Measurements from ENCODE around the gene NUDCD2. TPM values are rescaled to one million over a fixed set of nuclear protein-coding genes. Genes with fewer than 3 reads are reported as not detected.
A peak's percentile ranks its signal among the peaks of the same experiment; 100 is the strongest.

The NUDCD2 gene
- polyA plus RNA-seq, 3 donors, result 3.4 to 23.6 (median 22.0) TPM

DNA sequence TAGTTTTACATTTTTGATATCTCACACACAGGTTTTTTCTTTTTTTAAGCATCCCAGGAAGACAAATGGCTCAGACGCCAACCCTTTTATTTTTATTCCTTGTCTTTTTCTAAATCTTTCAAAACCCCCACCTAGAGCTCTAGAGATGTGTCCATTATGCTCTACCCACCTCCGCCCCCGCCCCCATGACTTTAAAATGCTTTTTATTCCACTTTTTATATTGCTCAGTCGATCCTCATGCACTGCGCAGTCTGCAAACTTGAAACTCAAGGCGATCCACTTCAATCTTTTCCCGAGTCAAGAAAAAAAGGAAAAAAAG lies 45.1 kb upstream of the NUDCD2 start:
- H3K9me3 Mint-ChIP-seq, result no peaks in the 10 kb centered on the region
- H3K4me1 Mint-ChIP-seq, result peaks cover 55% of the 10 kb centered on the region
- H3K4me2 ChIP-seq (replicated peaks; ENCODE audit: extremely low read depth, low read length, poor library complexity, severe bottlenecking), result peak overlapping the region; percentile 89
- peak overlapping the region; percentile 95 for H3K9ac ChIP-seq (ENCODE audit: insufficient read depth, low read length, poor library complexity, severe bottlenecking)
- H3K4me1 ChIP-seq (ENCODE audit: control insufficient read depth in 1 of 2, insufficient read depth in 2 of 2, low read length in 2 of 2), result peaks cover 39 to 62% of the 10 kb centered on the region in 2 donors
- DNase-seq, result no peak
- peak overlapping the region; percentile 89 to 96 for H3K27ac ChIP-seq (ENCODE audit: low read depth in 1 of 2, low read length in 2 of 2)
- no peaks in the 10 kb centered on the region for H3K27me3 ChIP-seq (ENCODE audit: control insufficient read depth in 2 of 2, insufficient read depth in 2 of 2, low read length in 2 of 2)
- H2AFZ ChIP-seq (ENCODE audit: insufficient read depth, low read depth, low read length, poor library complexity, severe bottlenecking), result peak overlapping the region; percentile 92
- no peaks in the 10 kb centered on the region for H3K36me3 Mint-ChIP-seq
- H3K79me2 ChIP-seq (ENCODE audit: insufficient read depth, low read length), result peaks cover 52% of the 10 kb centered on the region
- peak overlapping the region; percentile 89 to 97 for H3K4me3 Mint-ChIP-seq
- peaks cover 19% of the 10 kb centered on the region for H4K20me1 ChIP-seq (ENCODE audit: insufficient read depth, low read length)
- H3K27me3 Mint-ChIP-seq (ENCODE audit: low read depth in 3 of 3), result peaks cover 0 to 2% (median 0%) of the 10 kb centered on the region in 3 donors
- intact Hi-C loops (cut with micrococcal nuclease), result loop anchor here (2.0 kb wide), 2 partner anchors 44 to 68 kb away; partner anchors contain the start of genes HMMR (in 2 of the 2), NUDCD2 (in 2 of the 2) and CCNG1 (in 1 of the 2)
- peak overlapping the region; percentile 94 to 99 (median 97) for H3K27ac Mint-ChIP-seq
- H3K4me3 ChIP-seq (replicated peaks in 1 of 3; ENCODE audit: low read depth in 2 of 3, low read length in 3 of 3), result peak overlapping the region; percentile 62 to 99 (median 97)
- 0% methylated on average over 3 of the region's 7 CpGs for whole genome bisulfite sequencing (ENCODE audit: insufficient coverage)
- no peaks in the 10 kb centered on the region for H3K9me3 ChIP-seq (replicated peaks in 1 of 2; ENCODE audit: control insufficient read depth in 1 of 2, insufficient read depth in 1 of 2, low read length in 2 of 2)
- H3K36me3 ChIP-seq (replicated peaks in 1 of 2; ENCODE audit: control insufficient read depth in 1 of 2, insufficient read depth in 2 of 2, low read length in 2 of 2), result no peaks in the 10 kb centered on the region
- TF ChIP-seq, protein P1, sequence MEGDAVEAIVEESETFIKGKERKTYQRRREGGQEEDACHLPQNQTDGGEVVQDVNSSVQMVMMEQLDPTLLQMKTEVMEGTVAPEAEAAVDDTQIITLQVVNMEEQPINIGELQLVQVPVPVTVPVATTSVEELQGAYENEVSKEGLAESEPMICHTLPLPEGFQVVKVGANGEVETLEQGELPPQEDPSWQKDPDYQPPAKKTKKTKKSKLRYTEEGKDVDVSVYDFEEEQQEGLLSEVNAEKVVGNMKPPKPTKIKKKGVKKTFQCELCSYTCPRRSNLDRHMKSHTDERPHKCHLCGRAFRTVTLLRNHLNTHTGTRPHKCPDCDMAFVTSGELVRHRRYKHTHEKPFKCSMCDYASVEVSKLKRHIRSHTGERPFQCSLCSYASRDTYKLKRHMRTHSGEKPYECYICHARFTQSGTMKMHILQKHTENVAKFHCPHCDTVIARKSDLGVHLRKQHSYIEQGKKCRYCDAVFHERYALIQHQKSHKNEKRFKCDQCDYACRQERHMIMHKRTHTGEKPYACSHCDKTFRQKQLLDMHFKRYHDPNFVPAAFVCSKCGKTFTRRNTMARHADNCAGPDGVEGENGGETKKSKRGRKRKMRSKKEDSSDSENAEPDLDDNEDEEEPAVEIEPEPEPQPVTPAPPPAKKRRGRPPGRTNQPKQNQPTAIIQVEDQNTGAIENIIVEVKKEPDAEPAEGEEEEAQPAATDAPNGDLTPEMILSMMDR (IDR thresholded peaks at IDR 0.05), result no peak

DNA sequence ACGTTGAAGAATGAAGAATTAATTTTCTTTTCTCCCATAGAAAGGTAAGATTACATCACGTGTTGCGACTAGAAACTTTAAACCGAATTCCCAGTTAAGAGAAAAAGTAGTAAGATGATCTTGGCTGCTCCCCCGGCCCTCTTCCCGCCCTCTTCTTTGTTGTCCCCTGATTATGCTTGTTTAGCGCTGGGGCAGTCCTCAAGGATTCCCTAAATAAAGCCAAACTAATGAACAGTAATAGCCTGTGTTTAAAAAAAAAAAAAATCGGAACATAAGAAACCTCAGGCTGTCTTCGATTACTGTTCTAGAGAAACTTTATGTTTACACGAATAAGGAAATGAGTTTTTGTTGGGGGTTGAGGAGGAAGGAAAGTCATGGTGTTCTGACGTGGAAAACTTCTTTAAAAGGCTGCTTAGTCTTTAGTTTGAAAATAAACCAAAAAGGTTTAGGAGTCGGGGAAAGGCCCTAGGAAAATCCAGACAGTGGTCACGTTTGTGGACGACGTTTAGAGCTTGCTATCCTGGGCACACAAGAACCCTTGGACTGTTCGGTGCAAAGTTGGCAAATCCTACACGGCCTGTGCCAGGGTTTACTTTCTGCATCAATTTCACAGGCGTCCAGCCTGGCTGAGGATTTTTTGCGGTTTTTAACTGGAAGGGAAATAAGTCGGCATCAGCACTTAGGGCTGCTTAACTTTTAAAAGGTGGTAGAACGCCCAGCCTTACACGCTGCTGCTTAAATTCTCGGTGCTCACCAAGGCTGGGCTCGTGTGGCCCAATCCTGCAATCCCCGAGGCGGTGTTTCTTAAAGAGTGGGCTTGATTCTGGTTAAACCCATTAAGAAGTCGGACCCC lies 44.4 kb upstream of the NUDCD2 start:
- H3K27me3 ChIP-seq (ENCODE audit: control insufficient read depth in 2 of 2, insufficient read depth in 2 of 2, low read length in 2 of 2), result no peaks in the 10 kb centered on the region
- H3K4me2 ChIP-seq (replicated peaks; ENCODE audit: extremely low read depth, low read length, poor library complexity, severe bottlenecking), result peak overlapping the region; percentile 89
- H3K9me3 Mint-ChIP-seq, result no peaks in the 10 kb centered on the region
- H3K79me2 ChIP-seq (ENCODE audit: insufficient read depth, low read length), result peaks cover 45% of the 10 kb centered on the region
- TF ChIP-seq, protein P1 (IDR thresholded peaks at IDR 0.05), result no peak
- H3K9ac ChIP-seq (ENCODE audit: insufficient read depth, low read length, poor library complexity, severe bottlenecking), result peak overlapping the region; percentile 95
- peak overlapping the region; percentile 92 for H2AFZ ChIP-seq (ENCODE audit: insufficient read depth, low read depth, low read length, poor library complexity, severe bottlenecking)
- peaks cover 49% of the 10 kb centered on the region for H3K4me1 Mint-ChIP-seq
- H3K4me1 ChIP-seq (ENCODE audit: control insufficient read depth in 1 of 2, insufficient read depth in 2 of 2, low read length in 2 of 2), result peaks cover 39 to 57% of the 10 kb centered on the region in 2 donors
- 0% methylated on average over 19 of the region's 27 CpGs for WGBS (ENCODE audit: insufficient coverage)
- peak; percentile 27 to 79 (median 30) for DNase-seq
- H4K20me1 ChIP-seq (ENCODE audit: insufficient read depth, low read length), result peaks cover 12% of the 10 kb centered on the region
- peak overlapping the region; percentile 62 to 99 (median 97) for H3K4me3 ChIP-seq (replicated peaks in 1 of 3; ENCODE audit: low read depth in 2 of 3, low read length in 3 of 3)
- no peaks in the 10 kb centered on the region for H3K36me3 Mint-ChIP-seq
- peaks cover 0 to 2% (median 0%) of the 10 kb centered on the region in 3 donors for H3K27me3 Mint-ChIP-seq (ENCODE audit: low read depth in 3 of 3)
- no peaks in the 10 kb centered on the region for H3K9me3 ChIP-seq (replicated peaks in 1 of 2; ENCODE audit: control insufficient read depth in 1 of 2, insufficient read depth in 1 of 2, low read length in 2 of 2)
- no peaks in the 10 kb centered on the region for H3K36me3 ChIP-seq (replicated peaks in 1 of 2; ENCODE audit: control insufficient read depth in 1 of 2, insufficient read depth in 2 of 2, low read length in 2 of 2)
- peak overlapping the region; percentile 94 to 99 (median 97) for H3K27ac Mint-ChIP-seq
- peak overlapping the region; percentile 89 to 96 for H3K27ac ChIP-seq (ENCODE audit: low read depth in 1 of 2, low read length in 2 of 2)
- H3K4me3 Mint-ChIP-seq, result peak overlapping the region; percentile 89 to 97
- intact Hi-C loops (cut with micrococcal nuclease), result loop anchor here (2.0 kb wide), 2 partner anchors 44 to 68 kb away; partner anchors contain the start of genes HMMR (in 2 of the 2), NUDCD2 (in 2 of the 2) and CCNG1 (in 1 of the 2)

All from CD14-positive monocyte (primary cell).